ENCODE measurements around the gene VAMP4. TPM values are rescaled to one million over a fixed set of nuclear protein-coding genes. Genes with fewer than 3 reads are reported as not detected.

VAMP4 gene
- total RNA-seq, 1 donor from 2014 or later, result 3.6 TPM

DNA sequence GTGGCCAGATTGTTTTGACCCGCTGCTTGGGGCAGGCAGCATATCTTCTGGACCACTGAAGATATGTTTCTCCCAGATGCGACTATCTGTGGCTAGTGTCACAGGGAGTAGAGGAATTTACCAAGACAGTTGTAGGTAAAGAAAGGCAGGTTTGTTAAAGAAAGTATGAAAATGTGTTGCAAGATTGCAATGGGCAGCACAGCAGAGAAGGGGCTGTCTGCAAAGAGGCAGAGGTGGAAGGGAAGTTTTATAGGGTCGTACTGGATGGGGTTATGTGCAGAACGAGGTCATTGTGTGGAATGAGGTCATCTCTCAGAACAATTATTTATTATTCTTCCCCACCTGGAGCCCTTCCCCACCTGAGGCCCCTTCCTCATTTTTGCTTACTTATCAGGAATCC lies 15.0 kb upstream of the VAMP4 start:
- no peaks in the 10 kb centered on the region for H3K36me3 ChIP-seq
- DNase-seq (ENCODE audit: low spot score in 2 of 2), result no peak
- no peak overlapping the region for H3K27ac ChIP-seq
- H3K27me3 ChIP-seq, result no peaks in the 10 kb centered on the region
- H3K4me3 ChIP-seq, result no peak overlapping the region
- TF ChIP-seq, protein P1, sequence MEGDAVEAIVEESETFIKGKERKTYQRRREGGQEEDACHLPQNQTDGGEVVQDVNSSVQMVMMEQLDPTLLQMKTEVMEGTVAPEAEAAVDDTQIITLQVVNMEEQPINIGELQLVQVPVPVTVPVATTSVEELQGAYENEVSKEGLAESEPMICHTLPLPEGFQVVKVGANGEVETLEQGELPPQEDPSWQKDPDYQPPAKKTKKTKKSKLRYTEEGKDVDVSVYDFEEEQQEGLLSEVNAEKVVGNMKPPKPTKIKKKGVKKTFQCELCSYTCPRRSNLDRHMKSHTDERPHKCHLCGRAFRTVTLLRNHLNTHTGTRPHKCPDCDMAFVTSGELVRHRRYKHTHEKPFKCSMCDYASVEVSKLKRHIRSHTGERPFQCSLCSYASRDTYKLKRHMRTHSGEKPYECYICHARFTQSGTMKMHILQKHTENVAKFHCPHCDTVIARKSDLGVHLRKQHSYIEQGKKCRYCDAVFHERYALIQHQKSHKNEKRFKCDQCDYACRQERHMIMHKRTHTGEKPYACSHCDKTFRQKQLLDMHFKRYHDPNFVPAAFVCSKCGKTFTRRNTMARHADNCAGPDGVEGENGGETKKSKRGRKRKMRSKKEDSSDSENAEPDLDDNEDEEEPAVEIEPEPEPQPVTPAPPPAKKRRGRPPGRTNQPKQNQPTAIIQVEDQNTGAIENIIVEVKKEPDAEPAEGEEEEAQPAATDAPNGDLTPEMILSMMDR (IDR thresholded peaks at IDR 0.05), result no peak
- intact Hi-C loops (cut with DNase I), result no loop called here
- peaks cover 0 to 9% of the 10 kb centered on the region in 2 donors for H3K4me1 ChIP-seq
- no peaks in the 10 kb centered on the region for H3K9me3 ChIP-seq

DNA sequence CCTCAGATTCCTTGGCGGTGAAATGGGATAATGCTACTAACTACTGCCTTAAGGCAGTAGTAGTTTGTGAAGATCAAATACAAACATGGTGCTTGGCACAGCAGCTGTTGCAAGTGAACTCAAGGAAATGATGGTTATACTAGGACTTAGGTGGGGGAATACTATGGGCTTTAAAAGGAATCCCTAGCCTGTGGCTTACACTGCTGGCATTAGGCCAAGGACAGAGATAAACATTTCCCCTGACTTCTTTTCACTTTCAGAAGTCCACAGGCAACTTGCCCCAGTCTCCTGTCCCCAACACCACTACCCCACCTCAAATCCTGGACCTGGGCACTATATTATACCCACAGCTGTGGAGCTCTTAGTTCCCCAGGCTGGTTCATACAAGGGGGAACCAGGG lies 13.1 kb upstream of the VAMP4 start:
- DNase-seq (ENCODE audit: low spot score in 2 of 2), result no peak
- Histone ChIP-seq H3K36me3 (no peaks in the 10 kb centered on the region), H3K27me3 (no peaks in the 10 kb centered on the region), H3K27ac (peak overlapping the region in 1 of 2 donors; percentile 76), H3K4me3 (no peak overlapping the region), H3K9me3 (no peaks in the 10 kb centered on the region), H3K4me1 (peaks cover 0 to 13% of the 10 kb centered on the region in 2 donors)
- TF ChIP-seq, protein P1 (IDR thresholded peaks at IDR 0.05), result no peak
- intact Hi-C loops (cut with DNase I), result no loop called here

DNA sequence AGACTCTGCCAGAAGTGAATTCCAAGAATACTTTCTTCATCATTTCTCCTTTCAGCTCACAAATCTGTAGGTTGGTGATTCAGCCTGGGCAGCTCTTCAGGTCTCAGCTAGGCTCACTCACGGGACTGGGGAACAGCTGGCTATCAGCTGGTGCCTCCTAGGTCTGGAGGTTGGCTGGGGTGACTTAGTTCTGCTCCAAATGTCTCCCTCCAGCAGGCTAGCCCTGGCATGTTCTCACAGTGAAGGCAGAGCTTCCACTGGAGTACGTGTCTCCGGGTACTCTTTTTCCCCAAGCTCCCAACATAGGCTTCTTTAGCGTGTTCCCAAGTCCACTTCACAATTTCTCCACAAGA lies 12.5 kb upstream of the VAMP4 start:
- no peak for DNase-seq (ENCODE audit: low spot score in 2 of 2)
- no peaks in the 10 kb centered on the region for H3K9me3 ChIP-seq
- H3K4me1 ChIP-seq, result peaks cover 0 to 13% of the 10 kb centered on the region in 2 donors
- H3K27ac ChIP-seq, result peak overlapping the region; percentile 58 to 76
- no peaks in the 10 kb centered on the region for H3K36me3 ChIP-seq
- H3K4me3 ChIP-seq, result no peak overlapping the region
- no peaks in the 10 kb centered on the region for H3K27me3 ChIP-seq
- TF ChIP-seq, protein P1 (IDR thresholded peaks at IDR 0.05), result no peak
- intact Hi-C loops (cut with DNase I), result no loop called here

DNA sequence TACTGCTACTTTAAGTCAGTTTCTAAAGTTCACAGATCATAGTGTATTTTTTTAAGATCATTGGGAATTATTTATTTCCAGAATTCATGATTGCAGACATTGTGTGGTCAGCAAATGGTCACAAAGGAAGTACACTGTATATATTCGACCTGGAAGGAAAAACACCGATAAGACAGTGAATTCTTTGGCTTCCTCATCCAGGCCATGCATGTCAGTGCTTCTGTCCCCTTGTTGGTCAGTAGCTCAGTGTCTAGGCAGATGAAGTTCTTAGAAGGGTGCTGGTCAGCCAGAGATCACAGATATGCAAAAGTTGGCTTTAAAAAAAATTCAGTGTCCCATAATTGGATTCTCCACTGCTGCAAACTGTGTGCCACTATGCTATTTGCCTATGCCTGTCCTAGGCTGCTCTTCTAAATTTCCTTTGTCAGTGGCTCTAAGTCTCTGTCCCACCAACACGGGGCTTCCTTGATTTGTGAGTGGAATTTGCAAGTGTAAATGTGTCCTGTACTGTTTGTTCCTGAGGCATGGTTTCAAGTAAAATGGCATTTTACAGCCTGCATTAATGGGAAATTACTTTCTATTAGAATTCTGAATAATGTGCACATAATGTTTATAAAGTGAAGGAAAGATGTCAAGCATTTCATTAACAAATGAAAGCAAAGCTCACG lies 12.0 kb upstream of the VAMP4 start:
- Histone ChIP-seq H3K4me3 (no peak overlapping the region), H3K27ac (peak overlapping the region; percentile 58 to 76), H3K27me3 (no peaks in the 10 kb centered on the region), H3K4me1 (peaks cover 0 to 13% of the 10 kb centered on the region in 2 donors), H3K36me3 (no peaks in the 10 kb centered on the region), H3K9me3 (no peaks in the 10 kb centered on the region)
- intact Hi-C loops (cut with DNase I), result no loop called here
- DNase-seq (ENCODE audit: low spot score in 2 of 2), result no peak
- TF ChIP-seq, protein P1 (IDR thresholded peaks at IDR 0.05), result no peak

DNA sequence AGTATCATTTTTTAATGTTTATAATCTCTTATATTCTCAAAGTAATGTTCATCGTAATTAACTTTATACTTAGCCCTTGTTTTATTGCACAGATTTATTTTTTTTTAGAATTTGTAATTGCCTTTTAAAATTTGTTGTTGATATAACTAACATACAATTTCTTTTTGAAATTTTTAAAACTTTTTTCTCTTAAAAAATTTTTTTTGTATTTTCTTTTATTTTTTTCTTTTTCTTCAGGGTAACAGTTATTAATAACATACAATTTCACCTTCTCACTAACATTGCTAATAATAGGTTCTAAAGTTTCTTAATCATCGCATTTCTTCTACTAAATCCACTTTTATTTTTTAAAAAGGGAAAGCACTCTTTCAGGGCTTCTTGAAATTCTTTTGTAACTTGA lies 11.3 kb upstream of the VAMP4 start:
- no peaks in the 10 kb centered on the region for H3K27me3 ChIP-seq
- peaks cover 0 to 13% of the 10 kb centered on the region in 2 donors for H3K4me1 ChIP-seq
- H3K9me3 ChIP-seq, result no peaks in the 10 kb centered on the region
- H3K4me3 ChIP-seq, result no peak overlapping the region
- no peaks in the 10 kb centered on the region for H3K36me3 ChIP-seq
- TF ChIP-seq, protein P1 (IDR thresholded peaks at IDR 0.05), result no peak
- intact Hi-C loops (cut with DNase I), result no loop called here
- no peak overlapping the region for H3K27ac ChIP-seq
- no peak for DNase-seq (ENCODE audit: low spot score in 2 of 2)

DNA sequence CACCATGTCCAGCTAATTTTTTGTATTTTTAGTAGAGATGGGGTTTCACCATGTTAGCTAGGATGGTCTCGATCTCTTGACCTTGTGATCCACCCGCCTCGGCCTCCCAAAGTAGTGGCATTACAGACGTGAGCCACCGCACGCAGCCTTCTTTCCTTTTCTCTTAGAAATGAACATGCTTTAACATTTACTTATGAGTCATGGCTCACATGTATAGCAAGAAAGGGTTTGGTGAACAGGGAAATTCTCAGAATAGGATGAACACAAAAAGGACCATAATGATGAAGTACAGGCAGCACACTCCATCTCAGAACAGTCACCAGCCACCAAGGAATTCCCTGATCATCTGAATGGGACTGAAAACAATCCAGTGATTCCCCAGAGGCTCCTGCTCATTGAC lies 9.4 kb upstream of the VAMP4 start:
- Histone ChIP-seq H3K27me3 (no peaks in the 10 kb centered on the region), H3K36me3 (no peaks in the 10 kb centered on the region), H3K27ac (peak overlapping the region in 1 of 2 donors; percentile 6), H3K4me3 (no peak overlapping the region), H3K4me1 (peaks cover 0 to 13% of the 10 kb centered on the region in 2 donors), H3K9me3 (no peaks in the 10 kb centered on the region)
- TF ChIP-seq, protein P1 (IDR thresholded peaks at IDR 0.05), result no peak
- intact Hi-C loops (cut with DNase I), result no loop called here
- no peak for DNase-seq (ENCODE audit: low spot score in 2 of 2)

Data from ascending aorta (tissue), 2 donors.